GM19238 (cell line): ENCODE results near the gene SPATA13.
A peak's percentile ranks its signal among the peaks of the same experiment; 100 is the strongest.

Source experiments
- DNase-seq: peaks from one replicate; pipeline ENCODE4 v3.0.0; 2011; ENCODE audit warnings: low spot score; ENCODE audit not compliant: insufficient read length

SPATA13 gene

GRCh38 chr13:24250376-24251057 is 90.0 kb downstream of the SPATA13 start:
- no peak for DNase-seq

- DNase-seq, result no peak
Measured at GRCh38 chr13:24251525-24251924, 91.0 kb downstream of the SPATA13 start.

- DNase-seq, result no peak
Measured at GRCh38 chr13:24252136-24252535, 91.6 kb downstream of the SPATA13 start.

GRCh38 chr13:24253520-24254145 is 93.1 kb downstream of the SPATA13 start:
- DNase-seq, result no peak

- no peak for DNase-seq
Measured at GRCh38 chr13:24254146-24254841, 93.8 kb downstream of the SPATA13 start.

- DNase-seq, result no peak
Measured at GRCh38 chr13:24257497-24257896, 97.0 kb downstream of the SPATA13 start.

- no peak for DNase-seq
Measured at GRCh38 chr13:24261566-24261965, 101.0 kb downstream of the SPATA13 start.

GRCh38 chr13:24263632-24264031 is 103.1 kb downstream of the SPATA13 start:
- DNase-seq, result no peak

- DNase-seq, result no peak
Measured at GRCh38 chr13:24264976-24265375, 104.5 kb downstream of the SPATA13 start.

GRCh38 chr13:24265453-24265852 is 104.9 kb downstream of the SPATA13 start:
- no peak for DNase-seq

- no peak for DNase-seq
Measured at GRCh38 chr13:24267274-24267673, 106.8 kb downstream of the SPATA13 start.

- no peak for DNase-seq
Measured at GRCh38 chr13:24267801-24268200, 107.3 kb downstream of the SPATA13 start.

GRCh38 chr13:24269821-24270220 is 109.3 kb downstream of the SPATA13 start:
- DNase-seq, result no peak

GRCh38 chr13:24270639-24271141 is 110.2 kb downstream of the SPATA13 start:
- peak; percentile 38 for DNase-seq

- no peak for DNase-seq
Measured at GRCh38 chr13:24271231-24271600, 110.7 kb downstream of the SPATA13 start.

- peak; percentile 37 for DNase-seq
Measured at GRCh38 chr13:24271601-24272451, 111.3 kb downstream of the SPATA13 start.

GRCh38 chr13:24272452-24273161 is 112.1 kb downstream of the SPATA13 start:
- no peak for DNase-seq

- no peak for DNase-seq
Measured at GRCh38 chr13:24273926-24274325, 113.4 kb downstream of the SPATA13 start.

GRCh38 chr13:24274452-24275021 is 114.0 kb downstream of the SPATA13 start:
- DNase-seq, result peak; percentile 54

- no peak for DNase-seq
Measured at GRCh38 chr13:24275041-24275440, 114.5 kb downstream of the SPATA13 start.
